Activated T-helper 17 cell treated with anti-CD3 and anti-CD28 coated beads, Interleukin-2, amount 50 U/mL, for 72 hours (primary cell): Measurements from ENCODE around the gene ZBTB47. TPM values are rescaled to one million over a fixed set of nuclear protein-coding genes. Genes with fewer than 3 reads are reported as not detected.
A peak's percentile ranks its signal among the peaks of the same experiment; 100 is the strongest.

Experiments used
- ATAC-seq: fragments of 150-1000 bp; cut with Tn5 transposase; replicated peaks from 2 replicates; pipeline ENCODE4 v1.10.0; 2021; ENCODE audit warnings: mild to moderate bottlenecking, moderate library complexity
- H3K27ac Mint-ChIP-seq: one replicate; pipeline ENCODE4 v1.8.0; 2022; ENCODE audit warnings: mixed read lengths
- H3K27me3 Mint-ChIP-seq: one replicate; pipeline ENCODE4 v1.8.0; 2022; ENCODE audit warnings: mixed read lengths
- H3K36me3 Mint-ChIP-seq: one replicate; pipeline ENCODE4 v1.8.0; 2022; ENCODE audit warnings: low read depth, mild to moderate bottlenecking, mixed read lengths
- H3K4me1 Mint-ChIP-seq: one replicate; pipeline ENCODE4 v1.8.0; 2022; ENCODE audit warnings: mixed read lengths
- H3K4me3 Mint-ChIP-seq: one replicate; pipeline ENCODE4 v1.8.0; 2022; ENCODE audit warnings: mild to moderate bottlenecking, mixed read lengths
- H3K9me3 Mint-ChIP-seq: one replicate; pipeline ENCODE4 v1.8.0; 2022; ENCODE audit warnings: mixed read lengths
- total RNA-seq, 2 donors: library from RNA; stranded (reverse); gene quantifications; one replicate each; pipeline ENCODE4 v1.2.3, GENCODE V29; 2022

ZBTB47 gene
- total RNA-seq, 2 donors from 2014 or later = 0.19 to 1.2 TPM

GRCh38 chr3:42681361-42682038 is 28.0 kb downstream of the ZBTB47 start:
- ATAC-seq = no peak
- Mint-ChIP-seq H3K4me3 (no peak overlapping the region), H3K9me3 (peaks cover 16% of the 10 kb centered on the region), H3K27ac (no peak overlapping the region), H3K27me3 (peaks cover 13% of the 10 kb centered on the region), H3K36me3 (no peaks in the 10 kb centered on the region), H3K4me1 (peaks cover 16% of the 10 kb centered on the region)

GRCh38 chr3:42682301-42683070 is 29.0 kb downstream of the ZBTB47 start:
- Mint-ChIP-seq H3K4me3 (no peak overlapping the region), H3K36me3 (no peaks in the 10 kb centered on the region), H3K27ac (peak overlapping the region; percentile 71), H3K9me3 (peaks cover 10% of the 10 kb centered on the region), H3K27me3 (peaks cover 19% of the 10 kb centered on the region), H3K4me1 (peaks cover 16% of the 10 kb centered on the region)
- no peak for ATAC-seq

GRCh38 chr3:42683875-42684598 is 30.5 kb downstream of the ZBTB47 start:
- H3K4me3 Mint-ChIP-seq = peak overlapping the region; percentile 39
- peak overlapping the region; percentile 51 for H3K27ac Mint-ChIP-seq
- H3K36me3 Mint-ChIP-seq = no peaks in the 10 kb centered on the region
- H3K9me3 Mint-ChIP-seq = peaks cover 1% of the 10 kb centered on the region
- peaks cover 19% of the 10 kb centered on the region for H3K27me3 Mint-ChIP-seq
- H3K4me1 Mint-ChIP-seq = peaks cover 12% of the 10 kb centered on the region
- peak; percentile 90 for ATAC-seq

- no peak for ATAC-seq
- H3K27ac Mint-ChIP-seq = no peak overlapping the region
- no peaks in the 10 kb centered on the region for H3K9me3 Mint-ChIP-seq
- H3K27me3 Mint-ChIP-seq = peaks cover 19% of the 10 kb centered on the region
- H3K4me3 Mint-ChIP-seq = peak overlapping the region; percentile 39
- H3K36me3 Mint-ChIP-seq = no peaks in the 10 kb centered on the region
- H3K4me1 Mint-ChIP-seq = peaks cover 11% of the 10 kb centered on the region
Measured at GRCh38 chr3:42684632-42685362, 31.3 kb downstream of the ZBTB47 start.

GRCh38 chr3:42685363-42685881 is 31.9 kb downstream of the ZBTB47 start, which contains the start of gene KLHL40:
Gene KLHL40 (plus strand): TSS chr3:42685537. CDS start chr3:42685619, 82 bp downstream.
- Mint-ChIP-seq H3K4me1 (peaks cover 5% of the 10 kb centered on the region), H3K27me3 (peaks cover 19% of the 10 kb centered on the region), H3K4me3 (peak within 1 kb of the TSS; percentile 41), H3K36me3 (no peaks in the 10 kb centered on the region), H3K27ac (peak within 1 kb of the TSS; percentile 51), H3K9me3 (no peaks in the 10 kb centered on the region)
- no peak for ATAC-seq

GRCh38 chr3:42685891-42686820 is 32.7 kb downstream of the ZBTB47 start:
- no peaks in the 10 kb centered on the region for H3K36me3 Mint-ChIP-seq
- H3K4me1 Mint-ChIP-seq = peaks cover 4% of the 10 kb centered on the region
- H3K4me3 Mint-ChIP-seq = peak overlapping the region; percentile 41
- ATAC-seq = no peak
- no peak overlapping the region for H3K27ac Mint-ChIP-seq
- H3K9me3 Mint-ChIP-seq = no peaks in the 10 kb centered on the region
- H3K27me3 Mint-ChIP-seq = peaks cover 19% of the 10 kb centered on the region

GRCh38 chr3:42686832-42687650 is 33.5 kb downstream of the ZBTB47 start:
- peaks cover 15% of the 10 kb centered on the region for H3K27me3 Mint-ChIP-seq
- H3K27ac Mint-ChIP-seq = no peak overlapping the region
- H3K4me3 Mint-ChIP-seq = no peak overlapping the region
- ATAC-seq = no peak
- no peaks in the 10 kb centered on the region for H3K36me3 Mint-ChIP-seq
- H3K4me1 Mint-ChIP-seq = peaks cover 4% of the 10 kb centered on the region
- no peaks in the 10 kb centered on the region for H3K9me3 Mint-ChIP-seq

- no peak for ATAC-seq
- H3K27ac Mint-ChIP-seq = no peak overlapping the region
- H3K4me3 Mint-ChIP-seq = no peak overlapping the region
- H3K27me3 Mint-ChIP-seq = peaks cover 11% of the 10 kb centered on the region
- no peaks in the 10 kb centered on the region for H3K36me3 Mint-ChIP-seq
- no peaks in the 10 kb centered on the region for H3K9me3 Mint-ChIP-seq
- peaks cover under 1% of the 10 kb centered on the region for H3K4me1 Mint-ChIP-seq
Measured at GRCh38 chr3:42688016-42688415, 34.5 kb downstream of the ZBTB47 start.

GRCh38 chr3:42688487-42689420 is 35.3 kb downstream of the ZBTB47 start:
- Mint-ChIP-seq H3K9me3 (no peaks in the 10 kb centered on the region), H3K27me3 (peaks cover 9% of the 10 kb centered on the region), H3K36me3 (no peaks in the 10 kb centered on the region), H3K4me1 (no peaks in the 10 kb centered on the region), H3K27ac (no peak overlapping the region), H3K4me3 (no peak overlapping the region)
- no peak for ATAC-seq

GRCh38 chr3:42689421-42690014 is 36.0 kb downstream of the ZBTB47 start:
- Mint-ChIP-seq H3K4me3 (no peak overlapping the region), H3K4me1 (no peaks in the 10 kb centered on the region), H3K27me3 (peaks cover 9% of the 10 kb centered on the region), H3K27ac (no peak overlapping the region), H3K9me3 (no peaks in the 10 kb centered on the region), H3K36me3 (no peaks in the 10 kb centered on the region)
- ATAC-seq = no peak

GRCh38 chr3:42690191-42690590 is 36.7 kb downstream of the ZBTB47 start:
- no peaks in the 10 kb centered on the region for H3K4me1 Mint-ChIP-seq
- no peaks in the 10 kb centered on the region for H3K9me3 Mint-ChIP-seq
- no peak for ATAC-seq
- no peaks in the 10 kb centered on the region for H3K36me3 Mint-ChIP-seq
- H3K4me3 Mint-ChIP-seq = no peak overlapping the region
- no peak overlapping the region for H3K27ac Mint-ChIP-seq
- peaks cover 9% of the 10 kb centered on the region for H3K27me3 Mint-ChIP-seq
